PC-9 (cell line): ENCODE measurements around the gene DRC1. TPM values are rescaled to one million over a fixed set of nuclear protein-coding genes. Genes with fewer than 3 reads are reported as not detected.
A peak's percentile ranks its signal among the peaks of the same experiment; 100 is the strongest.

Experiments
- BruUV-seq: library from RNA; stranded (reverse); fragments of 400-500 nt; replicated peaks from 2 replicates; lab custom pipeline; 2021; lab: Mats Ljungman, UMichigan
- CTCF ChIA-PET: fragments of 300-600 bp; sonication (Branson Sonifier 250); formaldehyde crosslinking; loops from one replicate; lab custom pipeline; 2022; ENCODE audit warnings: antibody characterized with exemption; lab: Charles Lee
- POLR2A ChIA-PET: fragments of 300-600 bp; sonication (Branson Sonifier 250); formaldehyde crosslinking; loops from one replicate; lab custom pipeline; 2022; ENCODE audit warnings: antibody characterized with exemption; ENCODE audit not compliant: unreplicated experiment; lab: Charles Lee
- DNase-seq, 2 experiments: peaks; one replicate each; pipeline versions ENCODE4 v3.0.0 to v3.0.0-alpha.2; 2015 to 2022; ENCODE audit warnings: mixed read lengths in 1 of 2
- H2AFZ ChIP-seq: fragments of 200-600 bp; sonication (generic); 2 replicates; pipeline ENCODE4 v1.8.1; 2017; ENCODE audit warnings: antibody characterized with exemption
- H3F3A ChIP-seq: fragments of 200-600 bp; sonication (generic); 2 replicates; pipeline ENCODE4 v1.8.1; 2017; ENCODE audit warnings: antibody characterized with exemption, mild to moderate bottlenecking, low read depth; ENCODE audit not compliant: insufficient read depth
- H3K27ac ChIP-seq: fragments of 200-600 bp; sonication (generic); 2 replicates; pipeline ENCODE4 v1.6.1; 2016; ENCODE audit warnings: mixed run types
- H3K27me3 ChIP-seq: fragments of 200-600 bp; sonication (generic); 2 replicates; pipeline ENCODE4 v1.6.1; 2016; ENCODE audit warnings: low read depth, mixed run types; ENCODE audit not compliant: insufficient read depth
- H3K36me3 ChIP-seq: fragments of 200-600 bp; sonication (generic); 2 replicates; pipeline ENCODE4 v1.6.1; 2016; ENCODE audit warnings: low read depth, mixed run types
- H3K4me1 ChIP-seq: fragments of 200-600 bp; sonication (generic); replicated peaks from 2 replicates; pipeline ENCODE4 v1.6.1; 2016; ENCODE audit warnings: mixed run types; ENCODE audit not compliant: insufficient read depth
- H3K4me2 ChIP-seq: fragments of 200-600 bp; sonication (generic); 2 replicates; pipeline ENCODE4 v1.6.1; 2017; ENCODE audit warnings: mixed run types
- H3K4me3 ChIP-seq: fragments of 200-600 bp; sonication (generic); 2 replicates; pipeline ENCODE4 v1.6.1; 2016; ENCODE audit warnings: mixed run types
- H3K79me2 ChIP-seq: fragments of 200-600 bp; sonication (generic); 2 replicates; pipeline ENCODE4 v1.6.1; 2017; ENCODE audit warnings: low read depth, mixed run types
- H3K9me2 ChIP-seq: fragments of 200-600 bp; sonication (generic); 2 replicates; pipeline ENCODE4 v1.8.1; 2017; ENCODE audit warnings: mild to moderate bottlenecking; ENCODE audit not compliant: insufficient read depth
- H3K9me3 ChIP-seq: fragments of 200-600 bp; sonication (generic); 2 replicates; pipeline ENCODE4 v1.8.1; 2016; ENCODE audit warnings: low read depth; ENCODE audit not compliant: insufficient read depth
- H4K20me1 ChIP-seq: fragments of 200-600 bp; sonication (generic); 2 replicates; pipeline ENCODE4 v1.8.1; 2017; ENCODE audit not compliant: insufficient read depth
- EZH2 ChIP-seq: fragments of 200-600 bp; sonication (generic); IDR thresholded peaks from 2 replicates; pipeline ENCODE4 v1.8.0; 2017; ENCODE audit warnings: antibody characterized with exemption, low read depth
- intact Hi-C: fragments of 100-400 bp; cut with micrococcal nuclease; formaldehyde crosslinking; loops from one replicate; pipeline ENCODE4 v1.10.0; 2022; ENCODE audit not compliant: unreplicated experiment
- total RNA-seq: library from RNA; stranded (reverse); gene quantifications from 2 replicates; pipeline ENCODE4 v1.2.3, GENCODE V29; 2021
- TF ChIP-seq, protein P1 (sequence below): fragments of 200-600 bp; sonication (generic); conservative IDR thresholded peaks from 2 replicates; pipeline ENCODE4 v1.6.1; 2017; ENCODE audit warnings: mixed run types, antibody characterized with exemption, mild to moderate bottlenecking, moderate library complexity

The DRC1 gene
- total RNA-seq, 1 experiment from 2014 or later = 6.4 TPM

DNA sequence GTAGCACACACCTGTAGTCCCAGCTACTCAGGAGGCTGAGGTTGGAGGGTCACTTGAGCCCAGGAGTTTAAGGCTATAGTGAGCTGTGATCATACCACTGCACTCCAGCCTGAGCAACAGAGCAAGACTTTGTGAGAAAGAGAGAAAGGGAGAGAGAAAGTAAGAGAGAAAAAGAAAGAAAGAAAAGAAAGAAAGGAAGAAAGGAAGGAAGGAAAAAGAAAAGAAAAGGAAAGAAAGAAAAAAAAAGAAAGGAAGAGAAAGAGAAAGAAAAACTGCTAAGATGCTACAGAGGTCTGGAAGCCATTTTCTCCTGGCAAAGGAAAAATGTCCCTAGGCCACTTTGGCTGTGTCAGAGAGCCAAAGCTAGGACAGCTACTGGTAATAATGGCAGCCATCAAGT, 30.6 kb downstream of the DRC1 start:
- Histone ChIP-seq H3K4me3 (no peak overlapping the region), H4K20me1 (no peaks in the 10 kb centered on the region), H3K27me3 (no peaks in the 10 kb centered on the region), H3K27ac (no peak overlapping the region), H3K4me2 (no peak overlapping the region), H3K9me3 (no peaks in the 10 kb centered on the region), H3K4me1 (peaks cover 12% of the 10 kb centered on the region), H2AFZ (no peak overlapping the region), H3K9me2 (no peaks in the 10 kb centered on the region), H3K36me3 (no peaks in the 10 kb centered on the region), H3K79me2 (no peaks in the 10 kb centered on the region), H3F3A (no peaks in the 10 kb centered on the region)
- ChIA-PET POLR2A (no interaction called here), CTCF (interaction anchor here (0.6 kb wide), 1 partner anchor 381 kb away, joined by 5 read pairs; no protein-coding TSS in a partner anchor)
- BruUV-seq = no TSS peak
- TF ChIP-seq, protein P1, sequence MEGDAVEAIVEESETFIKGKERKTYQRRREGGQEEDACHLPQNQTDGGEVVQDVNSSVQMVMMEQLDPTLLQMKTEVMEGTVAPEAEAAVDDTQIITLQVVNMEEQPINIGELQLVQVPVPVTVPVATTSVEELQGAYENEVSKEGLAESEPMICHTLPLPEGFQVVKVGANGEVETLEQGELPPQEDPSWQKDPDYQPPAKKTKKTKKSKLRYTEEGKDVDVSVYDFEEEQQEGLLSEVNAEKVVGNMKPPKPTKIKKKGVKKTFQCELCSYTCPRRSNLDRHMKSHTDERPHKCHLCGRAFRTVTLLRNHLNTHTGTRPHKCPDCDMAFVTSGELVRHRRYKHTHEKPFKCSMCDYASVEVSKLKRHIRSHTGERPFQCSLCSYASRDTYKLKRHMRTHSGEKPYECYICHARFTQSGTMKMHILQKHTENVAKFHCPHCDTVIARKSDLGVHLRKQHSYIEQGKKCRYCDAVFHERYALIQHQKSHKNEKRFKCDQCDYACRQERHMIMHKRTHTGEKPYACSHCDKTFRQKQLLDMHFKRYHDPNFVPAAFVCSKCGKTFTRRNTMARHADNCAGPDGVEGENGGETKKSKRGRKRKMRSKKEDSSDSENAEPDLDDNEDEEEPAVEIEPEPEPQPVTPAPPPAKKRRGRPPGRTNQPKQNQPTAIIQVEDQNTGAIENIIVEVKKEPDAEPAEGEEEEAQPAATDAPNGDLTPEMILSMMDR = no peak
- no peak for TF ChIP-seq EZH2
- intact Hi-C loops = no loop called here
- DNase-seq = no peak

DNA sequence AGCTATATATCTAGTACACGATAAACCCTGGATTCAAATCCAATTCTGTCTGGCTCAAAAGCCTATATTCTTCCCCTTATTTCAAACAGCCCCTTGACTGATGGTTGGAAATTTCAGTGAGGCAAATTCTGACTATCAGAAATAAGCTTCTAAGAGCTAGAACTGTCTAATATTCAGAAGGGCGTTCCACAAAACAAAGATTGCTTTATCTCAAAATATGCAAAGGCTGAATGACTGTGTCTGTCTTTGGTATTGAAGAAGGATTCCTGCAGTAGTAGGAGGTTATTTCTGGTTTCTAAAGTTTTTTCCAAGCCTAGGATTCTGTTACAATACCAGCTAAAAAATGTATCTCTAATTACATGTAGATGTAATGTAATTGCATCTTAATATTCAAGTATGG, 31.1 kb downstream of the DRC1 start:
- Histone ChIP-seq H3K4me2 (no peak overlapping the region), H3K9me2 (no peaks in the 10 kb centered on the region), H3K36me3 (no peaks in the 10 kb centered on the region), H3K79me2 (no peaks in the 10 kb centered on the region), H3K27ac (no peak overlapping the region), H3F3A (no peaks in the 10 kb centered on the region), H4K20me1 (no peaks in the 10 kb centered on the region), H2AFZ (no peak overlapping the region), H3K4me1 (peaks cover 12% of the 10 kb centered on the region), H3K4me3 (no peak overlapping the region), H3K27me3 (no peaks in the 10 kb centered on the region), H3K9me3 (no peaks in the 10 kb centered on the region)
- intact Hi-C loops = no loop called here
- no peak for DNase-seq
- BruUV-seq = no TSS peak
- TF ChIP-seq, protein P1 = no peak
- TF ChIP-seq EZH2 = no peak
- CTCF ChIA-PET = interaction anchor here (0.6 kb wide), 3 partner anchors 37 to 382 kb away, joined by 3 to 5 read pairs (median 3); no protein-coding TSS in a partner anchor
- POLR2A ChIA-PET = no interaction called here

DNA sequence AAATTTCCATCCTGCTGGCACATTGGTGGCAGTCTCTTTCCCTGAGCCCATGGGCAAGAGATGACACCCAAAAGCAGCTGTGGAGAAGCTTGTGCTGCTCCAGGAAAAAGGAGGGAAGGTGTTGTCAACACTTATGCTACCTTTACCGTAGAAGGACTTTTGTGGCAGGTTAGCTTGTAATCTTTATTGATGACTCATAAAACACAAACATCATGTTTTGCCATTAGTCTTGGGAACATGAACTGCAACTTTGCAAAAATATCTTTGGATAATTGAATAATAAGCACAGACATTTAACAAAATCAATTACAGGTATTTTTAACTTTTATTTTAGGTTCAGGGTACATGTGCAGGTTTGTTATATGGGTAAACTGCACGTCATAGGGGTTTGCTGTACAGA, 33.4 kb downstream of the DRC1 start:
- no peaks in the 10 kb centered on the region for H3K36me3 ChIP-seq
- no TSS peak for BruUV-seq
- ChIA-PET POLR2A (no interaction called here), CTCF (interaction anchor here (0.6 kb wide), 1 partner anchor 1073 kb away, joined by 4 read pairs; no protein-coding TSS in a partner anchor)
- no peaks in the 10 kb centered on the region for H4K20me1 ChIP-seq
- H3K4me3 ChIP-seq = no peak overlapping the region
- H3K9me2 ChIP-seq = no peaks in the 10 kb centered on the region
- no peak overlapping the region for H3K27ac ChIP-seq
- no peak overlapping the region for H3K4me2 ChIP-seq
- no peak overlapping the region for H2AFZ ChIP-seq
- TF ChIP-seq EZH2 = no peak
- TF ChIP-seq, protein P1 = no peak
- peak in 1 of 2 experiments; percentile 58 for DNase-seq
- peaks cover 12% of the 10 kb centered on the region for H3K4me1 ChIP-seq
- no peaks in the 10 kb centered on the region for H3K9me3 ChIP-seq
- intact Hi-C loops = no loop called here
- H3K79me2 ChIP-seq = no peaks in the 10 kb centered on the region
- H3K27me3 ChIP-seq = no peaks in the 10 kb centered on the region
- H3F3A ChIP-seq = no peaks in the 10 kb centered on the region
